ENCODE measurements around the gene HGS. TPM values are rescaled to one million over a fixed set of nuclear protein-coding genes. Genes with fewer than 3 reads are reported as not detected.

HGS gene
- polyA plus RNA-seq, 3 donors: 19.3 to 200 (median 28.0) TPM

DNA sequence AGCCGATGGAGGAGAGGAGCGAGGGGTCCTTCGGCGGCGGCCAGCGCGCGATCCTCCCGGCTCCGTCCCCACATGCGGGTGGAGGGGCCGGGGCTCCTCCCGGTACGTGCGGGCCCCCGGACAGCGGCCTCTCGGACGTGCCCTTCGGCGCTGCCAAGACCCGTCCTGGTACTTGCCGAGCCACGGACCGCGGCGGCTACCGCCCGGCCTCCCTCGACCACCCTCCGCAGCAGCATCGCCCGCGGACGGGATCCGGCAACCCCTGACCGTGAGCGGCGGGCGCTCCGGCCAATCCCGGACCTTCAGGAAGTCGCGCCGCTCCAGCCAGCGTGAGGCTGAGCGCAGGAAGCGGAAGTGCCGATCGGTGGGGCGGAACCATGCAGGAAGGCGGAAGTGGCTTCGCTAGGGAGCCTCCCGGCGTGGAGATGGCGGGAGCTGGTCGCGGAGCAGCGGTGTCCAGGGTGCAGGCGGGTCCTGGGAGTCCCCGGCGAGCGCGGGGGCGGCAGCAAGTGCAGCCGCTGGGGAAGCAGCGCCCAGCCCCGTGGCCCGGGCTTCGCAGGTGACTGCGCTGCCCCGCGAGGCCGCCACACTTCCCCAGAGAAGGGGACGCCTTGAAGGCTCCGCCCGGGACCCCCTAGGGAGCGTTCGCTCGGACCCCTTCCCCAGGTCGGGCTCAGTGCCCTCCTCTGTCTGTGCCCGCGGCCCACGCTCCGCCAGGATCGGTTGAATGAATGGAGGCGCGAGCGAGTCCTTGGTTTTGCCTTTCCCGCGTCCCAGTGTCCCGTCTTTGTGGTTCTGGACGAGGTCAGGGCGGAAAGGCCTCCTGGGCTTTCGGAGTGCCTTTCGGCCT lies 17.2 kb upstream of the HGS start, which contains the start of the genes CCDC137 and OXLD1:
Gene CCDC137 (plus strand): TSS at position 396 of the 850 bp plus-strand sequence. CDS start 30 bp downstream, at position 426.
Gene OXLD1 (minus strand): TSS at position 264 of the 850 bp plus-strand sequence. CDS start 28 bp downstream, at position 236.
- H3K4me3 Mint-ChIP-seq: peak within 1 kb of the TSS; percentile 92 to 99
- Histone ChIP-seq H3K9ac (ENCODE audit: insufficient read depth, low read length, poor library complexity, severe bottlenecking) (peak within 1 kb of the TSS; percentile 93), H3K27me3 (ENCODE audit: control insufficient read depth in 2 of 2, insufficient read depth in 2 of 2, low read length in 2 of 2) (no peaks in the 10 kb centered on the region), H3K4me3 (replicated peaks in 1 of 3; ENCODE audit: low read depth in 2 of 3, low read length in 3 of 3) (peak within 1 kb of the TSS; percentile 63 to 91 (median 75)), H3K36me3 (replicated peaks in 1 of 2; ENCODE audit: control insufficient read depth in 1 of 2, insufficient read depth in 2 of 2, low read length in 2 of 2) (peaks cover 21 to 41% of the 10 kb centered on the region in 2 donors), H4K20me1 (ENCODE audit: insufficient read depth, low read length) (no peaks in the 10 kb centered on the region), H3K27ac (ENCODE audit: low read depth in 1 of 2, low read length in 2 of 2) (peak within 1 kb of the TSS; percentile 76 to 89), H3K4me1 (ENCODE audit: control insufficient read depth in 1 of 2, insufficient read depth in 2 of 2, low read length in 2 of 2) (peaks cover 24 to 30% of the 10 kb centered on the region in 2 donors), H2AFZ (ENCODE audit: insufficient read depth, low read depth, low read length, poor library complexity, severe bottlenecking) (peak within 1 kb of the TSS; percentile 94), H3K79me2 (ENCODE audit: insufficient read depth, low read length) (peaks cover 53% of the 10 kb centered on the region), H3K4me2 (replicated peaks; ENCODE audit: extremely low read depth, low read length, poor library complexity, severe bottlenecking) (peak within 1 kb of the TSS; percentile 86), H3K9me3 (replicated peaks in 1 of 2; ENCODE audit: control insufficient read depth in 1 of 2, insufficient read depth in 1 of 2, low read length in 2 of 2) (no peaks in the 10 kb centered on the region)
- peaks cover 0 to 4% (median 0%) of the 10 kb centered on the region in 3 donors for H3K27me3 Mint-ChIP-seq (ENCODE audit: low read depth in 3 of 3)
- peaks cover 27 to 50% of the 10 kb centered on the region in 2 donors for H3K36me3 Mint-ChIP-seq
- no peaks in the 10 kb centered on the region for H3K9me3 Mint-ChIP-seq
- peak; percentile 94 to 96 (median 96) for DNase-seq
- H3K4me1 Mint-ChIP-seq: peaks cover 24% of the 10 kb centered on the region
- intact Hi-C loops (cut with micrococcal nuclease): loop anchor here (1.0 to 5.0 kb wide), 3 partner anchors 17 to 46 kb away; partner anchors contain the start of genes ARL16 (in 2 of the 2), MRPL12 (in 1 of the 2) and SLC25A10 (in 1 of the 2)
- H3K27ac Mint-ChIP-seq: peak within 1 kb of the TSS; percentile 75 to 97 (median 96)
- TF ChIP-seq, protein P1, sequence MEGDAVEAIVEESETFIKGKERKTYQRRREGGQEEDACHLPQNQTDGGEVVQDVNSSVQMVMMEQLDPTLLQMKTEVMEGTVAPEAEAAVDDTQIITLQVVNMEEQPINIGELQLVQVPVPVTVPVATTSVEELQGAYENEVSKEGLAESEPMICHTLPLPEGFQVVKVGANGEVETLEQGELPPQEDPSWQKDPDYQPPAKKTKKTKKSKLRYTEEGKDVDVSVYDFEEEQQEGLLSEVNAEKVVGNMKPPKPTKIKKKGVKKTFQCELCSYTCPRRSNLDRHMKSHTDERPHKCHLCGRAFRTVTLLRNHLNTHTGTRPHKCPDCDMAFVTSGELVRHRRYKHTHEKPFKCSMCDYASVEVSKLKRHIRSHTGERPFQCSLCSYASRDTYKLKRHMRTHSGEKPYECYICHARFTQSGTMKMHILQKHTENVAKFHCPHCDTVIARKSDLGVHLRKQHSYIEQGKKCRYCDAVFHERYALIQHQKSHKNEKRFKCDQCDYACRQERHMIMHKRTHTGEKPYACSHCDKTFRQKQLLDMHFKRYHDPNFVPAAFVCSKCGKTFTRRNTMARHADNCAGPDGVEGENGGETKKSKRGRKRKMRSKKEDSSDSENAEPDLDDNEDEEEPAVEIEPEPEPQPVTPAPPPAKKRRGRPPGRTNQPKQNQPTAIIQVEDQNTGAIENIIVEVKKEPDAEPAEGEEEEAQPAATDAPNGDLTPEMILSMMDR (IDR thresholded peaks at IDR 0.05): no peak
- under 1% methylated on average over 95 of the region's 96 CpGs for WGBS (ENCODE audit: insufficient coverage)

DNA sequence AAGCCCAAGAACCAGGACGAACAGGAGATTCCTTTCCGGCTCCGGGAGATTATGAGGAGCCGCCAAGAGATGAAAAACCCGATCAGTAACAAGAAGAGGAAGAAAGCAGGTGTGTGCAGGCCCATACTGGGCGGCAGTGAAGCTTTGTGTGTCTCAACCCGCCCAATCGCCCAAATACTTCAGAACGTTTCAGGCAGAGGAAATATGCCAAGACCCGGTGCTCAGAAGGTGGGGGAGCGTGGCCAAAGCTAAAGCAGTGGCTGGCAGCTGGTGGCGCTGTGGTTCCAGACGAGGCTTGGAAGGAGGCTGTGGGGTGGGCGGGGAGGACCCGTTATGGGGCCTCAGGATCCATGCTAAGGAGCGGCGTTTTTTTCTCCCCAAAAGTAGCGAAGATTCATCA lies 16.1 kb upstream of the HGS start:
- Histone ChIP-seq H3K79me2 (ENCODE audit: insufficient read depth, low read length) (peaks cover 53% of the 10 kb centered on the region), H3K27me3 (ENCODE audit: control insufficient read depth in 2 of 2, insufficient read depth in 2 of 2, low read length in 2 of 2) (no peaks in the 10 kb centered on the region), H3K4me3 (replicated peaks in 1 of 3; ENCODE audit: low read depth in 2 of 3, low read length in 3 of 3) (peak overlapping the region in 1 of 3 experiments; percentile 91), H3K4me1 (ENCODE audit: control insufficient read depth in 1 of 2, insufficient read depth in 2 of 2, low read length in 2 of 2) (peaks cover 24 to 30% of the 10 kb centered on the region in 2 donors), H3K9ac (ENCODE audit: insufficient read depth, low read length, poor library complexity, severe bottlenecking) (no peak overlapping the region), H2AFZ (ENCODE audit: insufficient read depth, low read depth, low read length, poor library complexity, severe bottlenecking) (no peak overlapping the region), H3K27ac (ENCODE audit: low read depth in 1 of 2, low read length in 2 of 2) (no peak overlapping the region), H3K4me2 (replicated peaks; ENCODE audit: extremely low read depth, low read length, poor library complexity, severe bottlenecking) (peak overlapping the region; percentile 86), H3K9me3 (replicated peaks in 1 of 2; ENCODE audit: control insufficient read depth in 1 of 2, insufficient read depth in 1 of 2, low read length in 2 of 2) (no peaks in the 10 kb centered on the region), H4K20me1 (ENCODE audit: insufficient read depth, low read length) (no peaks in the 10 kb centered on the region), H3K36me3 (replicated peaks in 1 of 2; ENCODE audit: control insufficient read depth in 1 of 2, insufficient read depth in 2 of 2, low read length in 2 of 2) (peaks cover 33 to 53% of the 10 kb centered on the region in 2 donors)
- H3K27me3 Mint-ChIP-seq (ENCODE audit: low read depth in 3 of 3): peaks cover 0 to 2% (median 0%) of the 10 kb centered on the region in 3 donors
- 88% methylated on average over 17 of the region's 18 CpGs for WGBS (ENCODE audit: insufficient coverage)
- peak overlapping the region in 4 of 7 donors; percentile 31 to 93 (median 76) for H3K27ac Mint-ChIP-seq
- intact Hi-C loops (cut with micrococcal nuclease): loop anchor here (1.0 to 5.0 kb wide), 3 partner anchors 16 to 45 kb away; partner anchors contain the start of genes ARL16 (in 1 of the 2), MRPL12 (in 1 of the 2) and SLC25A10 (in 1 of the 2)
- H3K4me3 Mint-ChIP-seq: peak overlapping the region; percentile 83 to 92
- H3K4me1 Mint-ChIP-seq: peaks cover 24% of the 10 kb centered on the region
- no peaks in the 10 kb centered on the region for H3K9me3 Mint-ChIP-seq
- no peak for DNase-seq
- TF ChIP-seq, protein P1 (IDR thresholded peaks at IDR 0.05): no peak
- H3K36me3 Mint-ChIP-seq: peaks cover 39 to 62% of the 10 kb centered on the region in 2 donors
